ENCODE results near the gene PHLPP1. TPM values are rescaled to one million over a fixed set of nuclear protein-coding genes. Genes with fewer than 3 reads are reported as not detected.

The PHLPP1 gene
- total and polyA plus RNA-seq, 9 of the 15 experiments (the other 6 are each of a cell fraction or from before 2014, with no cell fraction given), result 0.56 to 9.0 (median 4.5) TPM

DNA sequence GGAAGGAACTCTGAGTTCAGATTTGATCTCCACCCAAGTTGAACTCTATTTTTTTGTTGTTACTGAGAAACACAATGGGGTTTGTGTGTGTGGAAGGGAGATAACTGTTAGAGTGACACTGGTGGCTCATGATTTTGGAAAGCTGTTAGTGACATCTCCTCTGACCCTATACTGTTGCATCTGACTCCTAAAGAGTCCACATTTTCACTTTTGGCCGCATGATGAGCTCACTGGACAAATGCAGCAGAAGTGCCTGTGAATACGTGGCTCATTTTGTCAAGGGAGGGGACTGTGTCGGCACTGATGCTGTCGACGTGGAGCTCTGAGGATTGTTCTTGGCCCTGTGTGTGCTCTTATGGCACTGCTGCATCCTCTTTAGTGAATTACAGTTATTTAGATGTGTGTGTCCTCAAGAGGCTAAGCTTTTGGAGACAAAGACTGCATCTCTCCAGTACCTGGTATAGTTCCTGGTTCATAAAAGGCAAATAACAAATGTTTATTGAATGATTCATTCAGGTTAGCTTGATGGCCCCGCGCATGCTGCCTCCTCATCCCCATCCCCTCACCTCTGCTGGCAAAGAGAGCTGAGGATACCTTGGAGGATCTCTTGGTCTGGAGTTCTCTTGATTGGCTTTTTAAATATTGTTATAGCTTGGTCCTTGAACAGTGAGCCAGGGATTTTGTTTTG lies 135.4 kb downstream of the PHLPP1 start (continued):
- TF ChIP-seq CC2D1A (IDR thresholded peaks at IDR 0.05) (0 out of 2 replicates have a peak, but pooled peaks have one; percentile 16), FOXA3 (CRISPR knock-in tag; conservative IDR thresholded peaks at IDR 0.05 in 1 of 2, IDR thresholded peaks at IDR 0.05 in 1 of 2) (no peak), ZKSCAN8 (CRISPR knock-in tag; IDR thresholded peaks at IDR 0.05) (no peak), HNRNPLL (IDR thresholded peaks at IDR 0.05; ENCODE audit: low read depth, low read length, poor library complexity, severe bottlenecking) (no peak), IFI16 (CRISPR knock-in tag; IDR thresholded peaks at IDR 0.05) (no peak), SMC3 (conservative IDR thresholded peaks at IDR 0.05; ENCODE audit: insufficient read depth, low read depth, low read length) (no peak), ATF7 (IDR thresholded peaks at IDR 0.05) (peak; percentile 77), JUN (IDR thresholded peaks at IDR 0.05; ENCODE audit: borderline replicate concordance, low read depth, low read length) (0 out of 2 replicates have a peak, but pooled peaks have one; percentile 22), JUN (CRISPR knock-in tag; IDR thresholded peaks at IDR 0.05; ENCODE audit: borderline replicate concordance) (no peak), ZFP1 (CRISPR knock-in tag; IDR thresholded peaks at IDR 0.05) (no peak), SNIP1 (IDR thresholded peaks at IDR 0.05; ENCODE audit: low read depth) (no peak), LEF1 (IDR thresholded peaks at IDR 0.05) (peak; percentile 52; the same call in 1 of the 2 replicates)
- TF ChIP-seq, protein P1, sequence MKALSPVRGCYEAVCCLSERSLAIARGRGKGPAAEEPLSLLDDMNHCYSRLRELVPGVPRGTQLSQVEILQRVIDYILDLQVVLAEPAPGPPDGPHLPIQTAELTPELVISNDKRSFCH (CRISPR knock-in tag; IDR thresholded peaks at IDR 0.05), result no peak
- TF ChIP-seq, protein P1 (tag; IDR thresholded peaks at IDR 0.05), result no peak
- TF ChIP-seq, protein P2, sequence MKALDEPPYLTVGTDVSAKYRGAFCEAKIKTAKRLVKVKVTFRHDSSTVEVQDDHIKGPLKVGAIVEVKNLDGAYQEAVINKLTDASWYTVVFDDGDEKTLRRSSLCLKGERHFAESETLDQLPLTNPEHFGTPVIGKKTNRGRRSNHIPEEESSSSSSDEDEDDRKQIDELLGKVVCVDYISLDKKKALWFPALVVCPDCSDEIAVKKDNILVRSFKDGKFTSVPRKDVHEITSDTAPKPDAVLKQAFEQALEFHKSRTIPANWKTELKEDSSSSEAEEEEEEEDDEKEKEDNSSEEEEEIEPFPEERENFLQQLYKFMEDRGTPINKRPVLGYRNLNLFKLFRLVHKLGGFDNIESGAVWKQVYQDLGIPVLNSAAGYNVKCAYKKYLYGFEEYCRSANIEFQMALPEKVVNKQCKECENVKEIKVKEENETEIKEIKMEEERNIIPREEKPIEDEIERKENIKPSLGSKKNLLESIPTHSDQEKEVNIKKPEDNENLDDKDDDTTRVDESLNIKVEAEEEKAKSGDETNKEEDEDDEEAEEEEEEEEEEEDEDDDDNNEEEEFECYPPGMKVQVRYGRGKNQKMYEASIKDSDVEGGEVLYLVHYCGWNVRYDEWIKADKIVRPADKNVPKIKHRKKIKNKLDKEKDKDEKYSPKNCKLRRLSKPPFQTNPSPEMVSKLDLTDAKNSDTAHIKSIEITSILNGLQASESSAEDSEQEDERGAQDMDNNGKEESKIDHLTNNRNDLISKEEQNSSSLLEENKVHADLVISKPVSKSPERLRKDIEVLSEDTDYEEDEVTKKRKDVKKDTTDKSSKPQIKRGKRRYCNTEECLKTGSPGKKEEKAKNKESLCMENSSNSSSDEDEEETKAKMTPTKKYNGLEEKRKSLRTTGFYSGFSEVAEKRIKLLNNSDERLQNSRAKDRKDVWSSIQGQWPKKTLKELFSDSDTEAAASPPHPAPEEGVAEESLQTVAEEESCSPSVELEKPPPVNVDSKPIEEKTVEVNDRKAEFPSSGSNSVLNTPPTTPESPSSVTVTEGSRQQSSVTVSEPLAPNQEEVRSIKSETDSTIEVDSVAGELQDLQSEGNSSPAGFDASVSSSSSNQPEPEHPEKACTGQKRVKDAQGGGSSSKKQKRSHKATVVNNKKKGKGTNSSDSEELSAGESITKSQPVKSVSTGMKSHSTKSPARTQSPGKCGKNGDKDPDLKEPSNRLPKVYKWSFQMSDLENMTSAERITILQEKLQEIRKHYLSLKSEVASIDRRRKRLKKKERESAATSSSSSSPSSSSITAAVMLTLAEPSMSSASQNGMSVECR (CRISPR knock-in tag; IDR thresholded peaks at IDR 0.05), result no peak
- TF ChIP-seq, protein P3, sequence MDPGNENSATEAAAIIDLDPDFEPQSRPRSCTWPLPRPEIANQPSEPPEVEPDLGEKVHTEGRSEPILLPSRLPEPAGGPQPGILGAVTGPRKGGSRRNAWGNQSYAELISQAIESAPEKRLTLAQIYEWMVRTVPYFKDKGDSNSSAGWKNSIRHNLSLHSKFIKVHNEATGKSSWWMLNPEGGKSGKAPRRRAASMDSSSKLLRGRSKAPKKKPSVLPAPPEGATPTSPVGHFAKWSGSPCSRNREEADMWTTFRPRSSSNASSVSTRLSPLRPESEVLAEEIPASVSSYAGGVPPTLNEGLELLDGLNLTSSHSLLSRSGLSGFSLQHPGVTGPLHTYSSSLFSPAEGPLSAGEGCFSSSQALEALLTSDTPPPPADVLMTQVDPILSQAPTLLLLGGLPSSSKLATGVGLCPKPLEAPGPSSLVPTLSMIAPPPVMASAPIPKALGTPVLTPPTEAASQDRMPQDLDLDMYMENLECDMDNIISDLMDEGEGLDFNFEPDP (CRISPR knock-in tag; IDR thresholded peaks at IDR 0.05), result no peak
- TF ChIP-seq, protein P4, sequence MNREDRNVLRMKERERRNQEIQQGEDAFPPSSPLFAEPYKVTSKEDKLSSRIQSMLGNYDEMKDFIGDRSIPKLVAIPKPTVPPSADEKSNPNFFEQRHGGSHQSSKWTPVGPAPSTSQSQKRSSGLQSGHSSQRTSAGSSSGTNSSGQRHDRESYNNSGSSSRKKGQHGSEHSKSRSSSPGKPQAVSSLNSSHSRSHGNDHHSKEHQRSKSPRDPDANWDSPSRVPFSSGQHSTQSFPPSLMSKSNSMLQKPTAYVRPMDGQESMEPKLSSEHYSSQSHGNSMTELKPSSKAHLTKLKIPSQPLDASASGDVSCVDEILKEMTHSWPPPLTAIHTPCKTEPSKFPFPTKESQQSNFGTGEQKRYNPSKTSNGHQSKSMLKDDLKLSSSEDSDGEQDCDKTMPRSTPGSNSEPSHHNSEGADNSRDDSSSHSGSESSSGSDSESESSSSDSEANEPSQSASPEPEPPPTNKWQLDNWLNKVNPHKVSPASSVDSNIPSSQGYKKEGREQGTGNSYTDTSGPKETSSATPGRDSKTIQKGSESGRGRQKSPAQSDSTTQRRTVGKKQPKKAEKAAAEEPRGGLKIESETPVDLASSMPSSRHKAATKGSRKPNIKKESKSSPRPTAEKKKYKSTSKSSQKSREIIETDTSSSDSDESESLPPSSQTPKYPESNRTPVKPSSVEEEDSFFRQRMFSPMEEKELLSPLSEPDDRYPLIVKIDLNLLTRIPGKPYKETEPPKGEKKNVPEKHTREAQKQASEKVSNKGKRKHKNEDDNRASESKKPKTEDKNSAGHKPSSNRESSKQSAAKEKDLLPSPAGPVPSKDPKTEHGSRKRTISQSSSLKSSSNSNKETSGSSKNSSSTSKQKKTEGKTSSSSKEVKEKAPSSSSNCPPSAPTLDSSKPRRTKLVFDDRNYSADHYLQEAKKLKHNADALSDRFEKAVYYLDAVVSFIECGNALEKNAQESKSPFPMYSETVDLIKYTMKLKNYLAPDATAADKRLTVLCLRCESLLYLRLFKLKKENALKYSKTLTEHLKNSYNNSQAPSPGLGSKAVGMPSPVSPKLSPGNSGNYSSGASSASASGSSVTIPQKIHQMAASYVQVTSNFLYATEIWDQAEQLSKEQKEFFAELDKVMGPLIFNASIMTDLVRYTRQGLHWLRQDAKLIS (CRISPR knock-in tag; IDR thresholded peaks at IDR 0.05), result no peak
